GM19238 (cell line): ENCODE results near the gene NDUFAB1.
"Not testable (repeated sequence)": the region's sequence is repeated elsewhere in the genome, so short reads cannot be mapped to it uniquely, and the experiment has no call there.

Experiments
- DNase-seq: peaks from one replicate; pipeline ENCODE4 v3.0.0; 2011; ENCODE audit warnings: low spot score; ENCODE audit not compliant: insufficient read length

NDUFAB1 gene

DNA sequence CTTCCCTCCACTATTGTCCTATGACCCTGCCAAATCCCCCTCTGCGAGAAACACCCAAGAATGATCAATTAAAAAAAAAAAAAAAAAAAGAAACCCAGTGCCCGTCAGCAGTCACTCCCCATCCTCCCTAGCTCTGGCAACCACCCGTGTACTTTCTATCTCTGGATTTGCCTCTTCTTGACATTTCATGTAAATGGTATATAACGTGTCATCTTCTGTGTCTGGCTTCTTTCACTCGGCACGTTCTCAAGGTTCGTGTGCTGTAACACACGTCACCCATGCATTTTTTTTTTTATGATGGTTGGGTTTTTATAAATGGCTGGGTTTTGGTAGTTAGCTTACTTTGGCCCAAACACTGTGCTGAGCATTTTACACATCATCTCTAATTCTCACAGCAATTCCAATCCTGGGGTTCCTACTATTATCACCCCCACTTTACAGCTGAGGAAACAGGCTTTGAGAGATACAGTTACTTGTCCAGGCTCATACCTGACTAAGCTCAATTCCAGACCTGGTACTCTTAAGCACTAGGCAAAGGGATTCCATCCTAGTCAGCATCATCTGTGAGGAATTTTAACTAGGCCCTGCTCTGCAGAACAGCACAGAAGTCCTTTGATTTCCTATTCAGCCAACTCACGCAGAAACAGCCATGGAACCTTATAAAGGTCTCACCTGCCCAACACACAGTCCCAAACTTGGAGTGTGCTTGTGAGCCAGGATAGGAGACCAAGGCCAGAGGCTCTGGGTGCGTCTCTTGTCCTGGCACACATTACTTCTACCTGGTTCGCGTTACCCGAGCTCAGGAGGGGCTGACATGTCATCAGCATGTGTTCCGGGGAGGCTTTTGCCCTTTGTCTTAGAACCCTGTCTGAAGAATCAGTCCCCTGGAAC lies 11.7 kb downstream of the NDUFAB1 start:
- DNase-seq, result no peak

DNA sequence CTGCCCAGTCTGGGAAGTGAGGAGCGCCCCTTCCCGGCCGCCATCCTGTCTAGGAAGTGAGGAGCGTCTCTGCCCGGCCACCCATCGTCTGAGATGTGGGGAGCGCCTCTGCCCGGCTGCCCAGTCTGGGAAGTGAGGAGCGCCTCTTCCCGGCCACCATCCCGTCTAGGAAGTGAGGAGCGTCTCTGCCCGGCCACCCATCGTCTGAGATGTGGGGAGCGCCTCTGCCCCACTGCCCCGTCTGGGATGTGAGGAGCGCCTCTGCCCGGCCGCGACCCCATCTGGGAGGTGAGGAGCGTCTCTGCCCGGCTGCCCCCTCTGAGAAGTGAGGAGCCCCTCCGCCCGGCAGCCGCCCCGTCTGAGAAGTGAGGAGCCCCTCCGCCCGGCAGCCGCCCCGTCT lies 12.8 kb downstream of the NDUFAB1 start:
- DNase-seq, result not testable (repeated sequence)

DNA sequence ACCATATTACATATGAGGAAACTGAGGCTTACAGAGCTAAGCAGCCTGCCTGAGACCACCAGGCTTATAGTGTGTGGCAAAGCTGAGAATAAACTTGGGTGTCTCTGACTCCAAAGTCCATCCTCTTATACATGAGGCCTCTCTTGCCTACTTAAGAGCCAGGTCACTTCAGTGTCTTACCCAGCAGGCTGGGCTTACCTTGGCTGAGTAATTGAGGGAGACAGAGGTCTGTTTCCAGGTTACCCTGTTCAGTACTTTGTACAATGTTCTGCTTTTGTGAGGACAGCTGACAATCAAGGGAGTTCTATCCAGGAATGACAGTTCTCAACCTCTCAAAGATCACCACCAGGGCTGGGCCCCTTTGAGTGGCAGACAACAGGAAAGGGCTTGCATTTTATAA lies 14.4 kb downstream of the NDUFAB1 start:
- no peak for DNase-seq

DNA sequence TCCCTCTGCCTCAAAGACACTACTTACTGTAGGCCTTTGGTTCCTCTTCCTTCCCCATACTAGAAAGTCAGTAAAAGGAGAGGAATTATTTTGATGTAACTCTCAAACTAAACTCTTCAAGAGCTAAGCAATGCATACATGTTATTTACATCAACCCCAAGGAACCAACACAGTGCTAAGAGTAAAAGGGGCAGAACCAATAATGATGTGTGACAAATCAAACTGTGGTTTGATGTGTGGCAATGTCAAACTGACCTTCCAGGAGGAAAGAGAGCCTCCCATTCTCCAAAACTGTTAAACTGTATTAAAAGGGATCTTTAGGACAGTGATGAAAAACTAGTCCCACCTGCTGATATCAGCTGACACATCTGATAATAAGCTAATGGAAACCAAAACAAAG lies 15.7 kb downstream of the NDUFAB1 start:
- DNase-seq, result no peak

DNA sequence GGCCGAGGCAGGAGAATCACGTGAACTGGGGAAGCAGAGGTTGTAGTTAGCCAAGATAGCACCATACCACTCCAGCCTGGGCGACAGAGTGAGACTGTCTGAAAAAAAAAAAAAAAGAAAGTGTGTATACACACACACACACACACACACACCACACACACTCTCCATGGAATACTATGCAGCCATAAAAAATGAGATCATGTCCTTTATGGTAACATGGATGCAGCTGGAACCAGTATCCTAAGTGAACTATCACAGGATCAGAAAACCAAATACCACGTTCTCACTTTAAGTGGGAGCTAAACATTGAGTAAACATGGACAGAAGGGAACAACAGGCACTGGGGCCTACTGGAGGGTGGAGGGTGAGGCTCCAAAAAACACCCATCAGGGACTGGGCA lies 16.7 kb downstream of the NDUFAB1 start:
- no peak for DNase-seq

DNA sequence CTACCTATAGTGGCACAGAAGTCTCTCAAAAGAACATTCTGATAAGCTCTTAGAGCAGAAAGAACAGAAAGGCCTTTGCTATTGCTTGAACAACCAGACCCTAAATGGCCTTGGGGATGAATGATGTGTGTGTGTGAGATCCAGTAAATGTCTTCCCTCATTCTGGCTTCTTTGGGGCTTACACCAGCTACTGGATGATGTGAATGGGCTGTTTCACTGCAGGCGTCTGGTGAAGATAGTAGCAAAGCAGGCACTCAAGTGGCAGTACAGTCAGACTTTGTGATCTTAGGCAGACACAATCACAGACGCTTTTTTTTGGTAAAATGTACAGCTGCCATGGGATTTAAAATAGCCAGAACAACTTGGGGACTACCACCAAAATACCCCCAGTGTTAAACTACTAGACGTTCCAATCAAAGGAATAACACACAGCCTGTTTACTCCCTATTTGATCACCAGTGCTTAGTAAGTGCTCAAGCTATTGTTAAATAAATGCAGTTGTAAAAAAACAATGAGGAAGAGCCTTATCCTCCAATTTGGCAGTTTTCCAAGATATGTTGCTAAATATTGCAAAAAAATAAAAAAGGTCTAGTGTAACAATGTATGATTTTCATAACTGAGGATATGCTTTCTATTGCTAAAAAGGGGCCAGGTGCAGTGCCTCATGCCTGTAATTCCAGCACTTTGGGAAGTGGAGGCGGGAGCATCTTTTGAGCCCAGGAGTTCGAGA lies 17.9 kb downstream of the NDUFAB1 start:
- no peak for DNase-seq

DNA sequence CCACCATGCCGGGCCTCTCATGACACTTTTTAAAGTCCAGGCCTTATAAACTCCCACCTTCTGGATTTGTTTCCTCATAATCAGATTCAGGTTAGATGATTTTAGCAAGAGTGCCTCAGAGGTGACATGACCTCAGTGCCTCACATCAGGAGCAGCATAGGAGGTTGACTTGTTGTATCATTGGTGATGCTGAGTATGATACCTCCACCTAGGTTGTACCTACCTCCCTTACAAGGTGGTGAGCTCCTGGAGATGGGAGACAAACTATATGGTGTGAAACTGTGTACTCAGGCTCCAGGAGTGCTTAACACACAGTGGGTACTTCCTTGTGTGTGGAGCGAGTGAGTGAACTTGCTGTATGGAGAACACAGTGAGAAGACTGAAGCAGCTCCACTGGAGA lies 18.6 kb downstream of the NDUFAB1 start:
- no peak for DNase-seq

DNA sequence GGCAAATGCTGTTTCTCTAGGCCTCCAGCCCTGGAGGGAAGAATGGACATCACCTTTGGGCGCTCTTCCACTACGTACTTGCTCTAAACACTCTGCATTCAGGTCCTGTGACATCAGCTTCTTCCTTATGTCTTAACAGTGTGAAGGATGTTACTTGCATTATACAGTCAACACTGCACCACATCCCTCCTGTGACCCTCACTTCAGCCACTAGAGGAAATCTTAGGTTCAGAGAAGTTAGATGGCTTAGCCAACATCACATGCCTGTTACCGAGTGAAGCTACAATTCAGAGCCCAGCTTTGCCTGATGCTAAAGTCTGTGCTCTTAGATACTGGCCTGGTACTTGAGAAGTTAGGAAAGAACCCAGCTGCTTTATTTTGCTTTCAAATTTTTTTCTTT lies 20.3 kb downstream of the NDUFAB1 start:
- no peak for DNase-seq

DNA sequence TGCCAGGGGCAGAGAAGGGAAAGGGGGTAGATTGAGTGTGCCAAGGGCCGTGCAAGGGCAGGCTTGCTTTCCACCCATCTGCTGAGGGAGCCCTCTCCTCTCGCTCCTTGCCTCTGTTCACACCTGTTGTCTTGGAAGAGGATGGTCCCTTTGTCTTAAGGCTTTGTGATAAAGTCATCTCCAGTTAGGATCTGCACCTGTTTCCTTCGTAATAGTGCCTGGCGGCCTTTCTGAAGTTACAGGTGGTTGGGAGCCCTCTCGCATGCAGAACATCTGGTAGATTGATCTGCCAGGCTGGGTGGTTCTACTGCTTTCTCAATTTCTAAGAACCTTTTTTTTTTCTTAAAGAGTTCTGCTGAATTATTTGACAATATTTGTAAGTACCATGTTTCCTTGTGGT lies 22.3 kb downstream of the NDUFAB1 start:
- no peak for DNase-seq

DNA sequence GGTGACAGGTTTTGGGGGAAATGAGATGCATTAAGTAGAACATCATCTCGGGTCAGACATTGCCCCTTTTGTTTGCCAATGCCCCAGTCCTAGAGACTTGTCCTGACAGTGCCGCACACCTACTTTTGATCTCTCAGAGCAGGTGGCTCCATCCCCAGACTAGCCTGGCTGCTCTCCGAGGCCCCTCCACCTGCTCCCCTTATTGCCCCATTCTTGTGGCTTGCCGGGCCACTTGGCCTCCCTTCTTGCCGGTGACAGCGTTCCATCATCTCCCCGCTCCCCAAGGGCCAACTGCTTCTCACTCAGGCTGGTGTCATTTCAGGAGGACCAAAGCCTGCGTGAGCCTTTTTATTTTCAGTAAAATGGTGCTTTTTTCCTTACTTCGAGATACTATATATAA lies 23.7 kb downstream of the NDUFAB1 start:
- no peak for DNase-seq

DNA sequence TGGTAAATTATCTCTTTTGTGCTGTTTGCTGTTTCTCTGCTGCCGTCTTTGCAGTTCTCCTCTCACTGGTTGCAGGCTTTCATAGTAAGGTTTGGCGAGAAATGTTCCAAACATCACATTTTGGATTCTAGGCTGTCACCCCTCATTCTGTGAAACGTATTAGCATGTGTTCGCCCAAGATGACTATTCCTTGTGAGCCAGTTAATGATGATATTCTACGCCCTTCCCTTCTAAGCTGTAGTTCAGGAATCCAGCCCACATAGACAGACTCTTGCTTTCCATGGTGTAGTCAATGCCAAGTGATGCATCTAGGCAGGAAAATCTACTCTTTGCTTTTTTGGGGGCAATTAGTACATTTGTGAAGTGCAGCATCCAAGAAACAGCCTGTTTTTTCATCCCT lies 24.2 kb downstream of the NDUFAB1 start:
- DNase-seq, result no peak

DNA sequence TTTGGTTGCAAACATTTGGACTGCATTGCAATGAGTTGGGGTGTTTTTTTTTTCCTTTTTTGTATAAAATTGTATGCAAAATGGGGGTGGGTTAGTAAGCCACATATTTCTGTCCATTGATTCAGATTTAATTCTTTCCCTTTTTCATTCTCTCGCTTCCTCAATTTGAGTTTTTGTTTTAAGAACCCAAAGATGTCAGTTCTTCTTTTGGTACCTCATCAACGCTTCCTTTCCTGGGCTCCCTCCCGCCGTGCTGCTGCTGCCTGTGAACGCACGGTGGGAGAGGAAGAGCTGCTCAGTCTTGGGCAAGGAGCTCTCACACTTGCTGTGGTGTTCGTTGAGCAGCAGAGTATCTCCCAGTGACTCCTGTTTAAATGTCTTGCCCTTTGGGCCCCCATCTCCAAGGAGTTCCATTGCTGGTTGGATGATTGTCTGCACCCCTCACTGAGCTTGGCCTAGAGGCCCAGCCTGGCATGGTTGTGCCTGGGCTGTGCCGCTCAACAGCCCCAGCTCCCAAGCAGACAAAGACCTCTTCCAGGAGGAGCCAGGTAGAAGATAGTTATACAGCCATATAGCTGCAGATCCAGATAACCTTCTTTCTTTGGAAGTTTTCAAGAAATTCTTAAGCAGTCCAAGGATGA lies 25.0 kb downstream of the NDUFAB1 start:
- no peak for DNase-seq

DNA sequence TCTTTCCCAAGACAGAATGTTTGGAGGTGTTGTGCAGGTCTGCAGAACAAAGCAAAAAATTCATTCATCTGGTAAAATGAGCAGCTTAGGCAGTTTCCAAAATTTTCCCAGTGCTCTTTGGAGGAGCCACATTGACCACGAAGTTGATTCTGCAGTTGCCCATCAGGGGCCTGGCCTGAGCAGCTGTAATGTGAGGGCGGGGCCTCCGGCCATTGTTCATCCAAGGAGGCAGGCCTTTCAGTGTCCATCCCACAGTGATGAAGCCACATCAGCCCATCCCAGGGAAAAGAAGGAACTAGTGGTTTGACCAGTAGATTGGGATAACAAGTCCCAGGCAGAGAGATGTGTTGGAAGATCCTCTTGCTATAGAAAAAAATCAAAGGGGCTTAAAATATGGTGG lies 28.5 kb downstream of the NDUFAB1 start:
- DNase-seq, result no peak

DNA sequence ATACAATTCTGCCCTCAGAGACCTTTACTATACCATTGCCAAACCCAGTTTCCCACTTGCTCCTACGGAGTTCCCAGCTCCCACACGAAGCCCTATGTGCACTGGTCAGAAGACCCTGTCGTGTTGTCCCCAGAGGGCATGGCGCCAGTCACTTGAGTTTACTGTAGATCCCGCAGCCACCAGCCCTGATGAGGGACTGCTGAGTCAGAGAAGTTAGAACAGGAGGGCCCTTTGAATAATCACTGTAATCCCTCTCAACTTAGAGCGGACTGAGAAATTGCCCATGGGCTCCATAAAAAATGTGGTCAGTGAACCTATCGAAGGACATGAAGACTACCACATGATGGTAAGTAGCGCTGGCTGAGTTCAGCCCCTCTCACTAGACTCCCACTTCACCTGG lies 29.4 kb downstream of the NDUFAB1 start:
- no peak for DNase-seq

DNA sequence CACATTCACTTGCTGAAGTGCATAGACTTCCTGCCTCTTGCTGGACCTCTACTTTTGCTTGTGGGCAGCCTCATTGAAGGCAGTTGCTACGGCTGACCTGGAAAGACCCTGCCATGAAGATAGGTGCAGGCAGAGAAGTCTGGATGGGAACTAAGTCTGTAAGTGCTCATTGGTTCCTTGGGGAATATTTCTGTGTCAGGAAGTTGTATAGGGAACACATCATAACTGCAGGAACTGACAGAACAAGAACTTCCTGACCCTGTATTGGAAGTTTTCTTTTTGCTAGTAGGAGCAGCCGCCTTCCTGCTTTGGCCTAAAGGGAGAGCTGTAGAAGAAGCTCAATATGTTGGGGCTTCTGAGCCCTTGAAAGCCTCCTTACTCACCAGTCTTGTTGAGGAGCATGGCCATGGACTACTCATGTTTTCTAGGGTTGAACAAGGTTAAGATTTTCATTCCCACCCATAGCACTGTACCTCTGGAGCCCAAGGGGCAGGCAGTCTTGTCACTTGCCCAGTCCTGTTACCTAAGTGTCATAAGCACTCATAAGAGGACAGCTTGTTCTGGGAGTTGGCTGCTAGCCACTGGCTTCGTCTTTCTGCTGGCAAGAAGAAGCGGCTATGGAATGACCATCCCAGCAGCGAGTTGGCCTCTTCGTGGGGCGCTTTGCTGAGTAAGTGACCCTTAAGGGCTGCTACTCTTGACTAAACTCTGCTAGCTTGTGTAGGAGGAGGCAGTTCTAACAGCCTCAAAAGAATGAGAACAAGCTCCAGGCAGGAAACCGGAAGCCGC lies 31.3 kb downstream of the NDUFAB1 start:
- no peak for DNase-seq

DNA sequence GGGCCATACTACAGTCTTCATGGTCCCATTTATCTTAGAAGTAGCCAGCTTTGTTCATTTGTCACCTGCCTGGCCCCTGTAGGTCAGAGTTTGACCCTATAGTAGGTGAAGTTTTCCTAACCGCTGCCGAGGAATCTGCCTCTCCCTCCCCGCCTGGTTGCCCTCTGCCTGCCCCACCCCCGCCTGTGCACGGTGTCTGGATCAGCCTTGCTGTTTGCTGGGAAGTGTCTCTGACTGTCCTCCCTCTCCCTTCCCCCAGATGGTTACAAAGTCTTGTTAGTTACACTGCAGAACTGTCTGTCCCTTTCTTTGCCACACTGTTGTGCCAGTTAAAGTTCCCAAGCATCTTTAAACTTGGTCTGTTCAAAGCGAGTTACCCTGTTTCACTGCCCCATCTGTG lies 32.9 kb downstream of the NDUFAB1 start:
- no peak for DNase-seq

DNA sequence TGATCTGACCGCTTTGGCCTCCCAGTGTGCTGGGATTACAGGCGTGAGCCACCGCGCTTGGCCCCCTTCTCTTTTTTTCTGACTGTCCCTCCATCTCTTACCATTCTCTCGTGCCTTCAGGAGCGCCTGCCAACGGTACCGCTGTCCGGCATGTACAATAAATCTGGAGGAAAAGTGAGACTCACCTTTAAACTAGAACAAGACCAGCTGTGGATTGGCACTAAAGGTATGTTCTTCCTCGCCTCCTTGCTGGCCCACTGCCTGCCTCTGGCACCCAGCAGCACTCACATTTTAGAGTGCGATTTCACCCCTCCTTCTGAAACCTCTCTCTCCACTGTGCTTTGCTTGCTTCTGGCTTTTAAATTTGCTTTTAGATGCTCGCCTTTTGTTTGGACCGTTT lies 33.6 kb downstream of the NDUFAB1 start:
- DNase-seq, result no peak

DNA sequence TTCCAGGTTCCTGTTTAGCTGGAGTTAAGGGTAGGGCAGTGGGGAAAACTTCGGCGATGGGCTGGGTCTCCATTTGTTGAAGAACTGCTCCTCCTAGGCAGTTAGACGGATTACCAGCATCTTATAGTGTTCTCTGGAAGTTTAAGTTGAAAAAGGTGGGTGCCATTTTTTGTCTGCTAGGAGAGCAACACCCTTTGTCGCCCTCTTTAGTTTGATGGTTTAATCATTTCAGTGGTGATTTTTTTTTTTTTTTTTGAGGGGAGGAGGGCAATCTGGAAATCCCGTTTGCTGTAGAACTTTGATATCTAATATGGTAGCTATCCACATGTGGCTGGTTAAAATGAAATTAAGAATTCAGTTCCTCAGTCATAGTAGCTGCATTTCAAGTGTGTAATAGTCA lies 34.5 kb downstream of the NDUFAB1 start:
- no peak for DNase-seq

DNA sequence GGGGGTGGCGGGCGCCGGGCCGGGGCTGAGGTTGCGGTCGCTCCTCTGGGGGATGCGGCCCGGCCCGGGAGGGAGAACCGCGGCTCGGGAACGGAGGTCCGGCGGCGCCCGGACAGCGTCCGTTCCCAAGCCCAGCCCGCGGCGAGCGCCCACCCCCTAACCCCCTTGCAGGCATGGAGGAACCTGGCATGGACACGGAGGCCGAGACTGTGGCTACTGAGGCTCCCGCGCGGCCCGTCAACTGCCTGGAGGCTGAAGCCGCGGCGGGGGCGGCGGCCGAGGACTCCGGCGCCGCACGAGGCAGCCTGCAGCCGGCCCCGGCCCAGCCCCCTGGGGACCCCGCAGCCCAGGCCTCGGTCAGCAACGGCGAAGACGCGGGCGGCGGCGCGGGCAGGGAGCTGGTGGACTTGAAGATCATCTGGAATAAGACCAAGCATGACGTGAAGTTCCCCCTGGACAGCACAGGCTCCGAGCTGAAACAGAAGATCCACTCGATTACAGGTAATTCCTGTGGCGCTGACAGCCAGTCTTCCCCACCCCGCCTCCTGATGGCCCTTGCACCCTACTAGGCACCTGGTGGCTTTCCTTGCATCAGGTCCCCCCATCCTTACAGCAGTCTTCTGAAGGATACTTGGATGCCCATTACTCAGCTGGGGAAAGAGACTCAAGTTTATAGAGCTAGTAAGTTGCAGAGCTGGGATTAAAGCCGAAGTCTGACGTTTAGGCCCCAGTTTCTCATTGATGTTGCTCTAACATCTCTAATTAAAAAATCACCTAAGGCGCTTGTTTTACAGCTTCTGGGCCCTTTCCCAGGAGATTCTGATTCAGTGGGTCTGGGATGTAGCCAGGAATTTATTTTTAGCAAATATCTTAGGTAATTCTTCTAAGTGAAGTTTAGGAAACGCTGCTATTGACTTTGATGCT lies 38.1 kb downstream of the NDUFAB1 start:
- DNase-seq, result no peak
